Measurements from ENCODE around the gene CUL4A.

Gene CUL4A

DNA sequence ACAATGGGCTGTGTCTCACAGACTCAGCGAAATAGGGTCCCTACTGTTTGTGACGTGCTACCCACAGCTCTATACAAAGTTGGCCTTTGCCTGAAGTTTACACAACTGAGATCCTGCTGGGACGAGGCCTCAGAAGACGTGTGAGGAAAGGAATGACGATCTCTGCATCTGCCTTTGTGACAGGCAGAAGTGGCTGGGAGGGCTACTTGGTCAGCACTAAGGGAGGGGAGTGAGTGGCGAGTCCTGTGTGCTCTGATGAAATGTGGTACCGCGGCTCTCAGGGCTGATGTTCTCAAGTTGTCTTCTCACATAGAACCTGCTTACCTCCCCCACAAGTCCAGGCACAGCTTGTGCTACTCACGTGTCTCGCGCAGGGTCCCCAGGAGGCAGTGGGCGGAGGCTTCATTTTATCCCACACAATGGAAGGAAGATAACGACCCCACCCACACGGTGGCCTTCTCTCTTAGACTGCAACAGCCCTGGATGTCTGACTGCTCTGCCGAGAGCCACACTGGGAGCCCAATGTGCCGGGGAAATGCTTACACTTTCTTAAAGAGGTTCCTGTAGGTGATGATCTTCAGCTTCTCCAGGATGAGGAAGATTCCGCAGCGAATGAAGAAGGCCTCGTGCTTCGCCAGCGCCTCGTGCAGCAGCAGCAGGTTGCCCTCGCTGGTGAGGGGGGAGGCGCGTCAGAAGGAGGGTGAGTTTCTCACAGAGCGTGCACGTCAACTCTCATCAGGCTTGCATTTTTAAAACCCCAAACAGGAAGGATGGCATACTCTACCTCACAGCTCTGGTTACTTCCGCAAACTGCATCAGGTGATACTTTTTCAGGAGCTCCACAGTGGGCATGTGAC is 29.8 kb upstream of the CUL4A start:
- no peak for DNase-seq

DNA sequence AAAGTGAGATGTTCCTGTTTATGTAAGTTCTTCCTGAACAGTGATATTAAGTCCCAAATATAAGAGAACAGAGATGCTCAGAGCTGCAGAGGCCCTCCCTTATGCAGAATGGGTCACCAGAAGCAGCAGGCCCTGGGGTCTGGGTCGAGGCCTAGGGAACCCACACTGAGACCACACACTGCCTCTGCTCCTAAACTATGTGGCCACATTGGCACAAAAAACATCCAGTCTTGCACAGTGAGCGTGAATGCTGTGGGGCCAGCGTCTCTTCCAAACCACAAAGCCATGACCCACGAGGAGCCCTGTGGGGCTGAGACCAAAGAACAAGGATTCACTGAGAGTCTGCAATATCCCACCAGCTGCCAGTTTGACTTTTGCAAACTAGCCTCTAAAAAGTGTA is 27.4 kb upstream of the CUL4A start:
- no peak for DNase-seq

DNA sequence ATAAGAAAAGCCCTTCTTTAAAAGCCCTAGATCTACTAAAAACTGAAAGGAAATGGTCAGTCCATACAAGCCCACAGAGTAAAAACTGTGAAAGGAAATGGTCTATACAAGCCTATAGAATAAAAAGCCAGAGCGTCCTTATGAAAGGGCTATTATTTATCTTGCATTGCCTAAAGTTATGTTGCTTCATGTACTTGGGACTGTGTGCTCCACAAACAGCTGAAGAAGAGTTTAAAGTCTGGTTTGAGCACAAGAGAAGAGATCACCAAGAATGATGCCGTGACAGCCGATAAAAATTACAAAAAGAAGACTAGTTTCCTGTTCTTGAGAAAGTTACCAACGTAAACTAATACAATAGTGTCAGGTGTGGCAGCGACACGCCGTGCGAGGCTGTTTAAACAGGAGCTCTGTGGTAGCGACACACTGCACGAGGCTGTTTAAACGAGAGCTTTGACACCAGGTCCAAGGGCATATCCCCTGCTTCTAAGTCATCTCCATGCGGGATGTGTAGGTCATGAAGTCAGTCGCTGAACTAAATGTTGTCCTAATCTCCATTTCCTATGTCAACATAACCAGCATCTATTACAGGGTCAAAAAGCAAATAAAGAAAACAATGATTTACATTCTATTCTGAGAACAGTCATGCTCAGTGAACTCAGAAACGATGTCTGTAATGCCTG is 25.8 kb upstream of the CUL4A start:
- no peak for DNase-seq

DNA sequence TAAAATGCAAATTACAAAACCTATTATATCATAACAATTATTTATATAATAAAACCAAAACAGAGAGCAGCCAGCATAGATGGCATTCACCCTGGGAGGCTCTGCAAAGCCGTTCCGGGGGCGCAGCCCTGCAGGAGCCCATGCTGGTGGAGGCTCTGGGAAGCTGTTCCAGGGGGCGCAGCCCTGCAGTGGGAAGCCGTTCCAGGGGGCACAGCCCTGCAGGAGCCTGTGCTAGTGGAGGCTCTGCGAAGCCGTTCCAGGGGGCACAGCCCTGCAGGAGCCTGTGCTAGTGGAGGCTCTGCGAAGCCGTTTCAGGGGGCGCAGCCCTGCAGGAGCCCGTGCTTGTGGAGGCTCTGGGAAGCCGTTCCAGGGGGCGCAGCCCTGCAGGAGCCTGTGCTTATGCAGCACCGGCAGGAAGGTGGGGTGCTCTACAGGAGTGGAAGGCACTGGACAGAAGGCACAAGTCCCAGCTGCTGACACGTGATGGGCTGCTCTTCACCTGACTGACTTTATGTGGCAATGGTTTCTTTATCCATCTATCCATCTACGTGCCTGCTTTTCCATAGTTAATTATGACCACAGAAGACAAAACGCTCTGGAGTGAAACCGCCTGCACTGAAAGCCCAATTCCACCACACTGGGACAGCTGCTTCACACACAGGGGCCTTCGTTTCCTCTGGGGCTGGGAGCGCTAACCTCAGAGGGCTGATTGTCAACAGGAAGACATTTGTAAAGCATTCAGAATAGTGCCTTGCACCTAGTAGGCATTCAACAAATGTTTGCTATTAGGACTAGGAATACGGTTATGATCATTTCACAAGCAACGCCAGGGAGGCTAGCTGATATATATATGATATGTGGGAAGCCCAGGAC is 24.6 kb upstream of the CUL4A start:
- DNase-seq: no peak

DNA sequence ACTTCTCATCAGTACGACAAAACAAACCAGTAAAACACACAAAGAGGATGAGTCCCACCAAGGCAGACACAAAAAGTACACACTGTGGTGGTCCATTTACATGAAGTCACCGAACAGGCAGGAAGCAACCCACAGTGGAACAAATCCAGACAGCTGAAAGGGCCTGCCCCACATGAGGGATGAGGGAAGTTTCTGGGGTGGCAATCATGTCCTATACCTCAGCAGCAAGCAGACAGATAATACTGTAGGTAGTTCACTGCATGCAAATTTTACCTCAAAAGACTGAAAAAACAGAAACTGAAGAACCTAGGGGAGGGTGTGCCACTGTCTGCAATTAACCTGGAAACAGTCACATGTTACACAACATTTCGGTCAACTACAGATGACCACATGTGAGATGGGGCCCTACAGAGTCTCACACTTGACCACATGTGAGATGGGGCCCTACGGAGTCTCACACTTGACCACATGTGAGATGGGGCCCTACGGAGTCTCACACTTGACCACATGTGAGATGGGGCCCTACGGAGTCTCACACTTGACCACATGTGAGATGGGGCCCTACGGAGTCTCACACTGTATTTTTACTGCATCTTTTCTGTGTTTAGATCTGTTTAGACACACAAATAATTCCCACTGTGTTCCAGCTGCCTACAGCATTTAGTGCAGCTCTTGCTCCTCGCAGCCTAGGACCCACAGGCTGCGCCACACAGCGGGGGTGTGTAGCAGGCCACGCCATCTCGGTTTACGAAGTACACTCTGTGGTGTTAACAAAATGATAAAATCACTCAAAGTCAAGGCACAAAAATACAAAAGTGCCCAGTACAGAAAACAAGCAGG is 23.1 kb upstream of the CUL4A start:
- DNase-seq: no peak

DNA sequence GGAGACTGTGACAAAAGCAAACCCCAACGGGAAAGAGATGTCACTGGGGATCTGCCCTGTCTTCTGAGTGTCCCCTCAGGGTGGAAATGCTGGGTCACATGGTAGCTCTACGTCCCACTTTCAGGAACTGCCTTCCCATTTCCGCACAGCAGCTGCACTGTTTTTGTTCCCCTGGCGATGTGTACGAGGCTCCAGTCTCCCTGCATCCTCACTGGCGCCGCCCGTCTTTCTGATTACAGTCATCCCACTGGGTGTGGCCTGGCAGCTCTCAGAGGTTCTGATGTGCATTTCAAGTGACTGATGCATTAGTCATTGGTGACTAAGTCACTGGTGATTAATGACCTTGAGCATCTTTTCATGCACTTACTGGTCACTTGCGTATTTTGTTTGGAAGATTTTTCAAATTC is 22.1 kb upstream of the CUL4A start:
- DNase-seq: no peak

DNA sequence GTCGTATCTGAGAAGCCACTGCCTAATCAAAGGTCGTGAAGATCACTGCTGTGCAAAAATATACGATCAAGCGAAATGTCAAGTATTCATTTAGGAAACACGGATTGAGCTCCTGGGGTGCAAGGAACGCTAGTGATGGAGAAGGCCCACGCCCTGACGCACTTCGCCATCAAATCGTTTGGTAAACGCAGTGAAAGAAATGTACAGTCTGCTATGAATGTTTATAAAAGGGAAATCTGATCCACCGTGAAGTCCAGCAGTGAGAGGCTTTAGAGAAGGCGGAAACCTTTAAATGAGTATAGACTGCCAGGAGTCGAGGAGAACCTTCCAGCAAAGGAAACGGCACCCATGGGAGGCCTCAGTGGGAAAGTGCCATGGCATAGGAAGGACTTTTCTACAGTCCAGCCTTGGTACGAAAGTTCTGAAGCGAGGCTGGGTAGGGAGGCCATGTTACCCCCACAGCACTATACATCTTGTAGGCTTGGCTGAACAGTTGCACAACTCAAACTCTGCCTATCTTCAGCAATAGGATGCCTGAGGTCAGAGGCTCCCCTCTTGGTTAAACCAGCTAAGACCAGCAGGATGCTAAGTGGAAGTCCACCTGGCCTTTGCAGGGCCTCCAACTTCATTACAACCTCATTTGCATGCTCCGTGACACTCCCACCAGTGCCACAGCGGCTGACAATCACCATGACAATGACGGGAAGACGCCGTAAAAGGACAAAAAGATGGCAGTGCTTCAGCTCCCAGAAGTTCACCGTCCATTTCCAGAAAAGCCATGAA is 21.3 kb upstream of the CUL4A start:
- DNase-seq: no peak

DNA sequence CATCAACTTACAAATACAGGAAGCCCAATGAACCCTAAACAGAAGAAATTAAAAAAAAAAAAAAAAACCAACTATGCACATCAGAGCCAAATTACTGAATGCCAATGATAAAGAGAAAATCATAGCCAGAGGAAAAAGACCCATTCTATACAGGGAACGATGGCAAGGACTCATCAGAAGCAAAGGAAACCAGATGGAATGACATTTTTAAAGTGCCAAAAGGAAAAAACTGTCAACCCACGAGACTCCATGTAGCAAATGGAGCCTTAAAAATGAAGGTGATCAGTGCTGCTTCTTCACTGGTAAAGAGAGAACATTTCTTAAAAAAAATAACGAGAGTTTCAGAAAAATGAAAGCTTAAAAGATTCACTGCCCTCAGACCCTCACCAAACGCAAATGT is 19.2 kb upstream of the CUL4A start:
- DNase-seq: no peak

DNA sequence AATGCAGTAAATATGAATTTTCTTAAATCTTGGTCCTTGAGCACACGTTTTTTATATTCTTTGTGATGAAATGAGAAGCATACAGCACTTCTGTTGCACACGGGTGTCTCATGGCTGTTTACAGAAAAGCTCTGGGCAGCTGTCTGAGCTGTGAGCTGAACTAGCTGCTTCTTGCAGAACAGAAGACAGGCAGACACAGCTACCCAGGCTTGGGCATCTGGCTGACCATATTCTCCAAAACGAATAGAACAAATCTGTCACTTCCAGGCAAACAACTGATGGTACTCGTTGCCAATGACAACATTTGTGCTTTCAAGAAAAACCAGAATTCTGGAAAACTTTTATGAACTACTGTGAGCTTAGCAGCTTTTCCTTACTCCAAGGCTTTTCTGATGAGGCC is 17.1 kb upstream of the CUL4A start:
- DNase-seq: no peak

DNA sequence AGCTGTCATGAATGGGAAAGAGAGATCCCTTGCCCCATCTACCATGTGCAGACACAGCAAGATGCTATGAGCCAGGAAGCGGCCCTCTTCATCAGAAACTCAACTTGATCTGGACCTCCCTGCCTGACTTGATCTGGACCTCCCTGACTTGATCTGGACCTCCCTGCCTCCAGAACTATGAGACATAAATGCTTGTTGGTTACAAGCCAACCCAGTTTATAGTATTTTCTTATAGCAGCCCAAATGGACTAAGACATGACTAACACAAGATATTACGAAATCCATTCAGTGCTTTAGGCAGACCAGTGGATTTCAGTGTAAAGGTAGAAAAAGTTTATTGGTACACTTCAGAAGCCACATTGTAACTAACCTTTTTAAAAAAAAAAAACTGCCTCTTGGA is 16.5 kb upstream of the CUL4A start:
- no peak for DNase-seq

DNA sequence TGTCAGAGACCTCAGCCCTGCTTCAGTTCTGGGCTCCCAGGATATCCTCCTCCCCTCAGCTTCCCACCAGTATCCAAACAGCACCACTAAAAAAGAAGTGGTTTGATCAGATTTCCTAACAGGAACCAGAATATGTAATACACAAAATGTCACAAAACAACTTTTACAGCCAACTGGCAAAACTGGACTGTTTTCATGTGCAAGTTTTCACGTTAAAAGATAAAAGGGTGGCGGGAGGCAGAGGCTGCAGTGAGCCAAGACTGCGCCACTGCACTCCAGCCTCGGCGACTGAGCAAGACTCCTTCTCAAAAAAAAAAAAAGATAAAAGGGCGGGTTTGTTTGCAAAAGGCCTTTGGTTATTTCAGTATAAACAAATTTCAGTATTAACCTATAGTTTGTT is 14.1 kb upstream of the CUL4A start:
- no peak for DNase-seq

DNA sequence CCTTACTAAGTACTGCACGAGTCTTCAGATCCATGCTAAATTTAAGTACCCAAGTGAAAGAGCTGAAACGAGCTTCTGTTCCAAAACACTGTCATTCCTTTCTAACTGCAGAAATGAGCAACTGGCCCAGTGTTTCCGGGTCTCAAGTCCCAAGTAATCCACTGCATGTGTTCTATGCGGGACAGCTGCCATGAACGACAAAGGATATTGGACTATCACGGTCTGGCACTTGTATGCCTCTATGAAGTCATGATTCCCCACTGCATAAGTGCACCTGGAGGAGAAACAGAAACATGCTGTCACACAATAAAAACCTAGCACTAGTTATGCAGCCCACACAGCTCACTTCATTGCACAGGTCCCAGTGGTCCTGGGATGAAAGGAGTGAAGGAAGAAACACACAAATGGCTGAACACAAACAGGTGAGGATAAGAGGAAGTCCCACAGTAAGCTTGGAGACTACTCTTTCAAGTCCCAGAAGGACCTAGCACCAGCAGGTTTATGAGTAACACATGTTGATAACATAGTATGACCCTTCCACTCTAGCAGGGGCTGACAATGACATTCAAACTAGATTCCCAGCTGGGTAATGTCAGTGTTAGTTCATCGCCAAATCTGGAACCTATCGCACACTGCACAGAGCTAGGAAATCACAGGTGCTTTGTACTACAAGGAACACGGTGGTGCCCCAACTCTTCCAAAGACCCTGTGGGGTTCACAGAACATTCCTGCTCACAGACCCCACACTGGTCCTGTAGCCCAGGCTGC is 12.3 kb upstream of the CUL4A start:
- no peak for DNase-seq

DNA sequence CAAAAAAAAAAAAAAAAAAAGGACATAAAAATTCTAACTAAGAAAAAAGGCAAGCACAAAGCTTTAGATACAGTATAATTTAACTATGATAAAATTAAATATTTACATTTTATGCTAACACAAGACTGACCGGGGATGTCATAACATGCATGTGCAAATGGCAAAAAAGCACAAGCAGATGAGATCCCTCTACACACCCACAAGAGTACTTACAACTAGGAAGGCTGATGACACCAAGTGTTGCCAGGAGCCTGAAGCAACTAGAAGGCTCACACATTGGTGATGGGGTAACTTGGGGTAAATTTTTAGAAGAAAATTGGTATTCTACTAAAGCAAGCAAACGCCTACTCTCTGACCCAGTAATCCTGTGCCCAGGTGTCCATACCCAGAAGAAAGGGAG is 7.6 kb upstream of the CUL4A start:
- DNase-seq: no peak

DNA sequence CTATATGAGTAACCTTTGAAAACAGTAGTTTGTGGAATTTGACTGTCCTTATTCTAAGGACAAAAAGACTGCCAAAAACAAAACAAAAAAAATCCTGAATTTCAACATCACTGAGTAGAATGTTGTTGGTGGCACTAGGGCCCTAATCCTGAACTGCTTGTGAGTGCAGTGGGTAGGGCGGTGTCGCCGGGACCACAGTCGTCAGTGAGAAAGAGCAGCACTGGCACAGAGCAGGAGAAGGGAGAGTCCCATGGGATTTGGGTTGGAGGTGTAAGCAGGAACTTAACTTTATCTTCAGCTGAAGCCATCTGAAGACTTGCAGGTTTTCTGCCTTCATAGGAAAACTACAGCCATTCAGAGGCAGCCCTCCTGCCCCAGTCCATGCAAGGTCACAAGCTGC is 6.5 kb upstream of the CUL4A start:
- DNase-seq: no peak

DNA sequence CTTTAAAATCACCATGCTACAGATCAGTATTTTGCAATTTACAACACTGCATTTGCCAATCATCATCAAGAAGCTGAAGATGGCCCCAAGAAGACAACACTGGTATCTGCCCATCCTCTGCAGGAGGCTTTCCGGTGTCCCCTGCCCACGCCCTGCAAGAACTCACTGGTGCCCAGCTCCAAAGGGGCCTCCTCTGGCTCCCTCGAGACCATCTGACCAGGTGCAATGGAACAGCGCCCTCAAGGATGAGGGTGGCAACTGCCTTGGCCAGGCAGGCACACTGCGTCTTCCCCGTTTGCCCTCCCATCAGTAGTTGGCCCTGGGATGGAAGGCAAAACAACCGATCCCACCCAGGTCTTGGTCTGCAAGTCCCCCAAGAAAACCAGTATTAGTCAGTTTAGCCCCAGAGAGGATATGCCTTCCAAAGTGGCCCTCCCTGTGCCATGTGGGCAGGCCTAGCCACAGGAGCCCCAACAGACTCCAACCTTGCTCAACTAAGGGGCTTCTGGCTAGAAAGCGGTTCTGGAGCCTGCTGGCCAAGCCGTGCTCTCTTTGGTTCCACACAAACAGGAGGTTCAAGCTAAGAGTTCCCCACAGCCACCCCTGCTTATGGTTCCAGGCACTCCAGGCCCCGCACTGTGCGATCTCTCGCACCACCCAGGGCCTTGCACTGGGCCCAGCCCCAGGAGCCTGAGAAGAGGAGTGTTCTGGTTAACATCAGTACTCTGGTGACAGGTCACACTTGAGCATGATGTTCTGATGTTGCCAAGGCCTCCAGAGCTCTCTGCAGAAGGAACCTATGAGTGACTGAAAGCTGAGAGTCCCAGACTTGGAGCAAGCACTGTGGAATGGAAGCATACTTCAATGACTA is 5.7 kb upstream of the CUL4A start:
- DNase-seq: no peak

DNA sequence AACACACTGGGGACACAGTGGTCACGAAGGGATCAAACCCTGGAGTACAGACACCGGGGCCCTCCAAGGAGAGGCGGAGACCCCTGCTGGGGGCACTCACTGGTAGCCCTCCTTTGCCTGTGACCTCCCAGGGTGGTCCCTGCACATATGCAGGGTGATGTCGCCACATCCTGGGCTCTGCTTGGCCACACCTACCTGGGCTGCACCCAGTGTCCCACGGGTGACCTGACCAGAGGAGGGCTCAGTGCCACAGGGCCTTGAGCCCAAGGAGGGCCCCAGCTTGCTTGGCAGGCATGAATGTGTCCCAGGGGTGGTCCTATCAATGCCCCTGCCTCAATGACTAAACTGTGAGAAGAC is 5.1 kb upstream of the CUL4A start:
- DNase-seq: no peak

DNA sequence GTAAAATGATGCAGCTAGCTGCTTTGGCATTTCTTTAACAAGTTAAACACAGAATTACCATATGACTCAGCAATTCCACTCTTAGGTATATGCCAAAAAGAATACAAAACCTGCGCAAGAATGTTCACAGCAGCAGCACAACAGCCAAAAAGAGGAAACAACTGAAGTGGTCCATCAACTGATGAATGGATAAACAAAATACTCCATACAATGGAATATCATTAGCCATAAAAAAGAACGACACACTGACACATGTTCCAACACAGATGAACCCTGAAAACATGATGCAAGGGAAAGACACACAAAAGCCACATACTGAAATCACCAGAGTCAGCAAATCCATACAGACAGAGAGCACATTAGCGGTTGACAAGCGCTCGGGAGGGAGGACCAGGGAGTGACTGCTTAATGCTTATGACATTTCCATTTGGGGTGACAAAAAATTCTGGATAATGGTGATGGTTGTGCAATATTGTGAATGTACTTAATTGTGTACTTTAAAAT is 3.9 kb upstream of the CUL4A start:
- DNase-seq: no peak

DNA sequence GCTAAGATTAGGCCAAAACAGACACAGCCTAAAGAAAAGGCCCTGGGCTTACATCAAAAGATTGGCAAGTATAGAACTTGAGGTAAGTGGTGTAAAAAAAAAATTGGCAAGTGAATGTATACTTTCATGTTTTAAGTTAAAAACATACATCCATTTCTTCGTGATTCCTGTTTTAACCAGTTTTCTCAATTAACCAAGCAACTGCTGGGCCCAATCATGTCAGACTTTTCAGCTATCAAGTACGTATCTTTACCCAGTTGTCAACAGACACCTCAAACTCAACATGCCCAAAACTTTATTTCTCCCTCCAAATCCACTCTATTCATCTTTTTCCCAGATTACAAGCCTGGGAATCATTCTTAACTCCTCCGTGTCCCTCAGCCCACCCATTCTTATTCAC is 2.0 kb upstream of the CUL4A start:
- DNase-seq: no peak

DNA sequence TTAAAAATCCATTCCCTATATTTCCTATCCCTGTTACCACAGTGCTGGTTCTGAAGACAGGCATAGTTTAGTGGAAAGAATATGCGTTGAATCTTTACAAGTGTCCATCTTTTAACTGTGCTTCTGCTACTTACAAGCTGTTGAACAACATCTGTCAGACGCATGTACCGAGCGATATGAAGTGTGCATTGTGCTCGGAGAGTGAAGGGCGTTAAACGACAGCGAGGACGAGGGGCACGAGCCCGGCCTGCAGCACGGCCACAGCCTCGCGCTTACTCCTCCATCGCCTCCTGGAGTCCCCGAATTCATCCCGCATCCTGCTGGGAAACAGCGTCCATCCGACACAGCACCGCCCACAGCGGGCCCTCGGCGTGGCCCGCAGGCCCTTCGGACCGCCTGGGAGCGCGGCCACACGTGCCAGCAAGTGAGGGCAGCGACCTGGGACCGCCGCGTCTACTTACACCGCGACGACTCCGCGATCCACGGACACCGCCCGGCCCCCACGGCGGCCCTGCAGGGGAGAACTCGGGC is 1.5 kb upstream of the CUL4A start:
- no peak for DNase-seq
